Kidney (tissue), 14 donors: ENCODE results near the gene AJAP1. TPM values are rescaled to one million over a fixed set of nuclear protein-coding genes. Genes with fewer than 3 reads are reported as not detected.

Experiments used
- DNase-seq, 5 donors: peaks; one replicate each; pipeline ENCODE4 v3.0.0-alpha.2; 2013 to 2020
- FAIRE-seq: peaks from 2 replicates; lab custom pipeline; 2012; peaks lifted over from hg19 to GRCh38; lab: Jason Lieb, UNC
- H3K27ac ChIP-seq, 2 donors: one replicate each; pipeline ENCODE4 v1.7.0; 2013; ENCODE audit warnings: low read depth in 2 of 2, low read length in 2 of 2, inconsistent platforms in 1 of 2
- H3K27me3 ChIP-seq: one replicate; pipeline ENCODE4 v1.7.1; 2013; ENCODE audit warnings: low read length, inconsistent platforms; ENCODE audit not compliant: control insufficient read depth, insufficient read depth
- H3K36me3 ChIP-seq, 3 donors: one replicate each; pipeline versions ENCODE4 v1.7.0 to v1.7.1; 2013; ENCODE audit warnings: low read length in 3 of 3, control low read depth in 1 of 3, inconsistent platforms in 1 of 3; ENCODE audit not compliant: insufficient read depth in 3 of 3, control insufficient read depth in 2 of 3
- H3K4me1 ChIP-seq, 3 donors: one replicate each; pipeline versions ENCODE4 v1.7.0 to v1.7.1; 2013; ENCODE audit warnings: low read length in 3 of 3, inconsistent platforms in 1 of 3, low read depth in 1 of 3; ENCODE audit not compliant: control insufficient read depth in 2 of 3, insufficient read depth in 2 of 3
- H3K4me3 ChIP-seq, 3 donors: one replicate each; pipeline versions ENCODE4 v1.7.0 to v1.8.1; 2013; ENCODE audit warnings: low read length in 3 of 3, control low read depth in 1 of 3, inconsistent platforms in 1 of 3
- H3K9ac ChIP-seq, 3 donors: one replicate each; pipeline versions ENCODE4 v1.7.0 to v1.7.1; 2013; ENCODE audit warnings: low read length in 3 of 3, control low read depth in 1 of 3, inconsistent platforms in 1 of 3
- H3K9me3 ChIP-seq, 3 donors: one replicate each; pipeline versions ENCODE4 v1.7.0 to v1.7.1; 2013; ENCODE audit warnings: low read length in 3 of 3, control low read depth in 1 of 3, inconsistent platforms in 1 of 3; ENCODE audit not compliant: control insufficient read depth in 2 of 3, insufficient read depth in 1 of 3
- intact Hi-C: fragments of 100-400 bp; cut with DNase I; formaldehyde crosslinking; loops from one replicate; pipeline ENCODE4 v1.11.1; 2022
- polyA plus RNA-seq: library from polyadenylated mRNA; stranded (reverse); fragments of 350-450 nt; fragmentation: Illumina TruSeq; extraction: RNeasy Lipid Tissue Mini Kit (QIAGEN cat#74804); gene quantifications from one replicate; pipeline ENCODE4 v1.2.3, GENCODE V29; 2014; ENCODE audit warnings: low read depth, low replicate concordance; ENCODE audit not compliant: insufficient read depth
- total RNA-seq: library from RNA; stranded (reverse); fragmentation: NEBNext Ultra II Directional; extraction: Animal tissue kit (Norgen Biotek cat#: 25700); gene quantifications from one replicate; pipeline ENCODE4 v1.2.1, GENCODE V29; 2021
- TF ChIP-seq, protein P1 (sequence below): IDR thresholded peaks from 3 replicates; pipeline ENCODE4 v1.5.1; 2012; ENCODE audit warnings: mild to moderate bottlenecking, moderate library complexity, borderline replicate concordance; ENCODE audit not compliant: insufficient read depth; ENCODE audit errors: extremely low read depth
- donor health status: control.
- donor health status: control.
- donor health status: control.
- donor health status: control.
- donor health status: control.
- donor health status: DM: yes; HTN: yes; CAD: no.
- donor health status: Normal renal cell carcinoma (clear cell type).

Gene AJAP1
- total and polyA plus RNA-seq, 2 donors from 2014 or later = 2.7 to 5.5 TPM

DNA sequence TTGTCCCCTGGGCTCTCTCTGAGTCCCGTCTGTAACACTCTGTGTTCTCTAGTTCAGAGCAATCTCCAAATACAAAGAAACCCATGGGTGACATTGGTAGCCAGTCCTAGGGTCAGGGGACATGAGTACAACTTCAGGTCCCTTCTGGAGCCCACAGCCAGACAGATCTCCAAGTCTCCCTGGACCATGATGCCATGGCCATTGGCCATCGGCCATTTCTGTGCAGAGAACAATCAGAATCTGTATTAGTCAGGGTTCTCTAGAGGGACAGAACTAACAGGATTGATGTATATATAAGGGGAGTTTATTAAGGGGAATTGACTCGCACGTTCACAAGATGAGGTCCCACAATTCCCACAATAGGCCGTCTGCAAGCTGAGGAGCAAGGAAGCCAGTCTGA, 106.9 kb downstream of the AJAP1 start:
- Histone ChIP-seq H3K9ac (no peak overlapping the region), H3K4me1 (no peaks in the 10 kb centered on the region), H3K9me3 (no peaks in the 10 kb centered on the region), H3K27me3 (no peaks in the 10 kb centered on the region), H3K4me3 (no peak overlapping the region), H3K36me3 (no peaks in the 10 kb centered on the region), H3K27ac (no peak overlapping the region)
- intact Hi-C loops = no loop called here
- FAIRE-seq (no peak), DNase-seq (no peak)
- TF ChIP-seq, protein P1, sequence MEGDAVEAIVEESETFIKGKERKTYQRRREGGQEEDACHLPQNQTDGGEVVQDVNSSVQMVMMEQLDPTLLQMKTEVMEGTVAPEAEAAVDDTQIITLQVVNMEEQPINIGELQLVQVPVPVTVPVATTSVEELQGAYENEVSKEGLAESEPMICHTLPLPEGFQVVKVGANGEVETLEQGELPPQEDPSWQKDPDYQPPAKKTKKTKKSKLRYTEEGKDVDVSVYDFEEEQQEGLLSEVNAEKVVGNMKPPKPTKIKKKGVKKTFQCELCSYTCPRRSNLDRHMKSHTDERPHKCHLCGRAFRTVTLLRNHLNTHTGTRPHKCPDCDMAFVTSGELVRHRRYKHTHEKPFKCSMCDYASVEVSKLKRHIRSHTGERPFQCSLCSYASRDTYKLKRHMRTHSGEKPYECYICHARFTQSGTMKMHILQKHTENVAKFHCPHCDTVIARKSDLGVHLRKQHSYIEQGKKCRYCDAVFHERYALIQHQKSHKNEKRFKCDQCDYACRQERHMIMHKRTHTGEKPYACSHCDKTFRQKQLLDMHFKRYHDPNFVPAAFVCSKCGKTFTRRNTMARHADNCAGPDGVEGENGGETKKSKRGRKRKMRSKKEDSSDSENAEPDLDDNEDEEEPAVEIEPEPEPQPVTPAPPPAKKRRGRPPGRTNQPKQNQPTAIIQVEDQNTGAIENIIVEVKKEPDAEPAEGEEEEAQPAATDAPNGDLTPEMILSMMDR = no peak

DNA sequence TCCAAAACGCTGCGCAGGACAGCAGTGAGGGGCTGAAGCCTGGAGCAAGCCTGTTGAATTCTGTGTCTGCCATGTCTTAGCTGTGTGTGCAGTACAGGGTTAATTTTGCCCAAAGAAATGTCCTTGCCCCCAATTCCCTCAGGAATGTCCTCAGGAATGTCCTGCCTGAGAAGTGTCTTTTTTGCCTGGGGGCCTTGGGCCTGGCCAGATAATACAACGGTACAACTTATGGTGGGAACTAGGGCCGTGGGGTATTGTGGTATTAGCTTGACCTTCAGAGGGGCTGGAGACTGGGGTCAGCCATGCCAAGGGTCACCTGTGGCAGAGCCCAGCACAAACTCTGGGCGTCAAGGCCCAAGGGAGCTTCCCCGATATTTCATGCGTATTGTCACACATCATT, 107.7 kb downstream of the AJAP1 start:
- no peak overlapping the region for H3K9ac ChIP-seq
- no peak for DNase-seq
- intact Hi-C loops = no loop called here

DNA sequence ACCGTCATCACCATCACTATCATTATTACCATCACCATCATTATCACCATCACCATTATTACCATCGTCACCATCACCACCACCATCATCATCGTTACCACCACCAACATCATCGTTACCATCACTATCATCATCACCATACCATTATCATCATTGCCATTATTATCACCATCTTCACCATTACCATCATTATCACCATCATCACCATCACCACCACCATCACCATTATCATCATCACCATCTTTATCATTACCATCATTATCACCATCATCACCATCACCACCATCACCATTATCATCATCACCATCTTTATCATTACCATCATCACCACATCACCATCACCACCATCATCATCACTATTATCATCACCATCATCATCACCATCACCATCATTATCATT, 112.9 kb downstream of the AJAP1 start:
- H3K9ac ChIP-seq = no peak overlapping the region
- H3K4me3 ChIP-seq = no peak overlapping the region
- DNase-seq (no peak), FAIRE-seq (no peak)
- intact Hi-C loops = no loop called here
- H3K27me3 ChIP-seq = no peaks in the 10 kb centered on the region
- no peaks in the 10 kb centered on the region for H3K36me3 ChIP-seq
- H3K4me1 ChIP-seq = no peaks in the 10 kb centered on the region
- TF ChIP-seq, protein P1 = no peak
- H3K9me3 ChIP-seq = no peaks in the 10 kb centered on the region
- H3K27ac ChIP-seq = no peak overlapping the region

More for the DNA sequence above, 107.7 kb downstream of the AJAP1 start:
- H3K27me3 ChIP-seq = no peaks in the 10 kb centered on the region
- H3K4me3 ChIP-seq = no peak overlapping the region
- no peak overlapping the region for H3K27ac ChIP-seq
- no peak for FAIRE-seq
- TF ChIP-seq, protein P1 = no peak
- no peaks in the 10 kb centered on the region for H3K4me1 ChIP-seq
- H3K36me3 ChIP-seq = no peaks in the 10 kb centered on the region
- H3K9me3 ChIP-seq = no peaks in the 10 kb centered on the region

DNA sequence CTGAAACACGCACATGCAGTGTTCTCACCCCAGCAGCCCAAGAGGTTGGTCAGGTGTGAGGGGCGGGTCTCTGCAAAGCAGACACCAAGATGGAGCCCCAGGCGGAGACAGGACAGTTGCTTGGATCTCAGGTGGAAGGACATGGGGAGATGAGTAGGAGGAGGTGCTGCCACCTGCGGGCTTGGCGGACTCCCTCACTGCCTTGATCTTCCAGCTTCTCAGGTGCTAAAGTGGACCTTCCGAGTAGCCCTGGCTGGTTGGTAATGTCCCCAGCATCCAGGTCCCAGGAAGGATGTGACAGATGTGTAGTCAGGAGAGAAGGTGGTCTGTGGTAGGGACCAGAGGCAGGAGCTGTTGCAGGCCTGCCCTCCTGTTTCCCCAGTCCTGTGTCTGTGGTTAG, 114.1 kb downstream of the AJAP1 start:
- TF ChIP-seq, protein P1 = no peak
- H3K9ac ChIP-seq = no peak overlapping the region
- no peak overlapping the region for H3K27ac ChIP-seq
- no peak overlapping the region for H3K4me3 ChIP-seq
- no peaks in the 10 kb centered on the region for H3K4me1 ChIP-seq
- H3K9me3 ChIP-seq = no peaks in the 10 kb centered on the region
- FAIRE-seq (no peak), DNase-seq (no peak)
- no peaks in the 10 kb centered on the region for H3K36me3 ChIP-seq
- intact Hi-C loops = no loop called here
- no peaks in the 10 kb centered on the region for H3K27me3 ChIP-seq
